Psoas muscle (tissue), 8 donors: ENCODE measurements around the gene ETV6. TPM values are rescaled to one million over a fixed set of nuclear protein-coding genes. Genes with fewer than 3 reads are reported as not detected.

Experiments
- ATAC-seq, 4 donors: fragments of 200-7000 bp; cut with Tn5 transposase; one replicate each; pipeline ENCODE4 v1.9.1; 2020; ENCODE audit warnings: moderate library complexity in 3 of 4, mild to moderate bottlenecking in 2 of 4
- DNase-seq, 2 donors: peaks; one replicate each; pipeline ENCODE4 v3.0.0-alpha.2; 2020
- H3K27ac ChIP-seq: fragments of 200-600 bp; one replicate; pipeline ENCODE4 v1.8.0; 2022
- H3K27me3 ChIP-seq, 3 donors: fragments of 200-600 bp in 1 of 3; one replicate each; pipeline versions ENCODE4 v1.6.1 to v1.8.0; 2013 to 2022; ENCODE audit warnings: low read length in 2 of 3, mild to moderate bottlenecking in 2 of 3, moderate library complexity in 1 of 3; ENCODE audit not compliant: insufficient read depth in 3 of 3
- H3K36me3 ChIP-seq, 2 donors: fragments of 200-600 bp in 1 of 2; one replicate each; pipeline versions ENCODE4 v1.6.1 to v1.8.0; 2013 to 2022; ENCODE audit warnings: low read depth in 1 of 2, mild to moderate bottlenecking in 1 of 2, moderate library complexity in 1 of 2; ENCODE audit not compliant: insufficient read depth in 1 of 2
- H3K4me1 ChIP-seq: fragments of 200-600 bp; one replicate; pipeline ENCODE4 v1.8.0; 2022
- H3K4me3 ChIP-seq: fragments of 200-600 bp; one replicate; pipeline ENCODE4 v1.8.0; 2022; ENCODE audit warnings: mild to moderate bottlenecking
- H3K9me3 ChIP-seq: fragments of 200-600 bp; one replicate; pipeline ENCODE4 v1.8.0; 2022
- WGBS, 3 donors: extraction: QIAGEN DNeasy Blood & Tissue Kit; methylation state at CpG; one replicate each; pipeline versions ENCODE4 v1.1.6 to v1.1.7; 2013; 5-methylcytosine and 5-hydroxymethylcytosine counted together
- intact Hi-C, 2 donors: fragments of 100-400 bp; cut with DNase I; formaldehyde crosslinking; loops; one replicate each; pipeline versions ENCODE4 v1.11.0 to v1.14.2; 2022
- polyA plus RNA-seq, 3 donors: library from polyadenylated mRNA; stranded (reverse); fragments of 200-250 nt; gene quantifications; one replicate each; pipeline ENCODE4 v1.2.3, GENCODE V29; 2013
- total RNA-seq, 4 donors: library from RNA; stranded (reverse); fragmentation: NEBNext Ultra II Directional in 2 of 4; extraction: Animal tissue kit (Norgen Biotek cat#: 25700) in 2 of 4; gene quantifications; one replicate each; pipeline versions ENCODE4 v1.2.1 to v1.2.4, GENCODE V29; 2021 to 2023
- TF ChIP-seq, protein P1 (sequence below): fragments of 200-600 bp; IDR thresholded peaks from one replicate; pipeline ENCODE4 v1.8.0; 2022; ENCODE audit warnings: antibody characterized with exemption
- donor health status: healthy with polysubstance abuse.
- donor health status: DM: no; HTN: no; CAD: no; lungs with moderate emphysema.
- donor health status: Bipolar disorder and iron deficiency.
- donor health status: healthy.
- donor health status: DM: yes; HTN: yes; CAD: no.
- donor health status: DM: no; HTN: no; CAD: no.
- donor health status: DM: no; HTN: no; CAD: no.
- donor health status: DM: yes; HTN: yes; CAD: no.

Gene ETV6
- total and polyA plus RNA-seq, 7 donors, result 2.8 to 22.9 (median 4.9) TPM

DNA sequence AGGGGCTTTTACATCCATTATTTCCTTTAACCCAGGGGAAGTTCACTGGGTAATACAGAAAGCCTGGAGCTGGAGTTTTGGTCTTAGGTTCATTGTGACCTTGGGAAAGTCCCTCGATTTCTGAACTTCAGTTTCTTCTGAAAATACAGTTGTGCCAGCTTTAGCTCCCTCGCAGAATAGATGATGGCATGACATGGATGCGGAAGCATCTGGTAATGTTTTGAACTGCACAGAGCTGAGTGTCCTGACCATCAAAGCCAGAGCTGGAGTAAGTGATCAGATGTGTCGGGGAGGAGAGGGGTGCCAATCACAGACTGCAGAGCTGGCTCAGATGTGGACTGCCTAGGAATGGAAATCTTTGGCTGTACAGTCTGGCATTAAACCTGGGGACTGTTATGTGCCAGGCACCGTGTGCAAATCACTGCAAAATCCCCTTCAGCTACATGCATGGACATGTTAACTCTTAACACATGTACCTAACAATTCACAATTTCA is 180.9 kb downstream of the ETV6 start:
- Histone ChIP-seq H3K9me3 (no peaks in the 10 kb centered on the region), H3K27me3 (no peaks in the 10 kb centered on the region), H3K27ac (no peak overlapping the region), H3K4me3 (no peak overlapping the region), H3K36me3 (no peaks in the 10 kb centered on the region), H3K4me1 (peaks cover 20% of the 10 kb centered on the region)
- intact Hi-C loops, result no loop called here
- WGBS, 3 donors, result 27 to 45% (median 31%) methylated on average over 5 of the region's 5 CpGs
- DNase-seq (no peak), ATAC-seq (no peak)
- TF ChIP-seq, protein P1, sequence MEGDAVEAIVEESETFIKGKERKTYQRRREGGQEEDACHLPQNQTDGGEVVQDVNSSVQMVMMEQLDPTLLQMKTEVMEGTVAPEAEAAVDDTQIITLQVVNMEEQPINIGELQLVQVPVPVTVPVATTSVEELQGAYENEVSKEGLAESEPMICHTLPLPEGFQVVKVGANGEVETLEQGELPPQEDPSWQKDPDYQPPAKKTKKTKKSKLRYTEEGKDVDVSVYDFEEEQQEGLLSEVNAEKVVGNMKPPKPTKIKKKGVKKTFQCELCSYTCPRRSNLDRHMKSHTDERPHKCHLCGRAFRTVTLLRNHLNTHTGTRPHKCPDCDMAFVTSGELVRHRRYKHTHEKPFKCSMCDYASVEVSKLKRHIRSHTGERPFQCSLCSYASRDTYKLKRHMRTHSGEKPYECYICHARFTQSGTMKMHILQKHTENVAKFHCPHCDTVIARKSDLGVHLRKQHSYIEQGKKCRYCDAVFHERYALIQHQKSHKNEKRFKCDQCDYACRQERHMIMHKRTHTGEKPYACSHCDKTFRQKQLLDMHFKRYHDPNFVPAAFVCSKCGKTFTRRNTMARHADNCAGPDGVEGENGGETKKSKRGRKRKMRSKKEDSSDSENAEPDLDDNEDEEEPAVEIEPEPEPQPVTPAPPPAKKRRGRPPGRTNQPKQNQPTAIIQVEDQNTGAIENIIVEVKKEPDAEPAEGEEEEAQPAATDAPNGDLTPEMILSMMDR, result no peak

DNA sequence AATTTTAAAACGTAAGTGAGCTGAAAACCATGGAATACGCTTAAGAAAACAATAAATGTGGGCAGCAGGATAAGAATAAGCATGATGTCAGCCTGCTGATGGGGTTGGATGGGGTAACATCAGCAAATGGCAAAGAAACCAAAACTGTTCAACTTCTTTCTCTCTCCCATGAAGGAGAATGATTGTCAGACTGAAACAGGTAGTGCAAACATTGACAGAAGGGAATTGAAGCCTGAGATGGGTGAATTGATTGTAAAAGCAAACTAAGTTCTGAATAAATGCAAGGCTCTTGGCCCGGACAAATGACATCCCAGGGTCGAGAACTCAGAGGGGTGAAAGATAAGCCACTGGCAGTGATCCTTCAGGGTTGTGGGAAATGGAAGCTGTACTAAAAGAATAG is 182.6 kb downstream of the ETV6 start:
- Histone ChIP-seq H3K4me3 (no peak overlapping the region), H3K27ac (no peak overlapping the region), H3K9me3 (no peaks in the 10 kb centered on the region), H3K4me1 (peaks cover 20% of the 10 kb centered on the region), H3K27me3 (no peaks in the 10 kb centered on the region), H3K36me3 (no peaks in the 10 kb centered on the region)
- TF ChIP-seq, protein P1, result no peak
- ATAC-seq, result no peak
- no peak for DNase-seq
- 80 to 93% (median 86%) methylated on average over 4 of the region's 4 CpGs for WGBS, 3 donors
- intact Hi-C loops, result no loop called here

DNA sequence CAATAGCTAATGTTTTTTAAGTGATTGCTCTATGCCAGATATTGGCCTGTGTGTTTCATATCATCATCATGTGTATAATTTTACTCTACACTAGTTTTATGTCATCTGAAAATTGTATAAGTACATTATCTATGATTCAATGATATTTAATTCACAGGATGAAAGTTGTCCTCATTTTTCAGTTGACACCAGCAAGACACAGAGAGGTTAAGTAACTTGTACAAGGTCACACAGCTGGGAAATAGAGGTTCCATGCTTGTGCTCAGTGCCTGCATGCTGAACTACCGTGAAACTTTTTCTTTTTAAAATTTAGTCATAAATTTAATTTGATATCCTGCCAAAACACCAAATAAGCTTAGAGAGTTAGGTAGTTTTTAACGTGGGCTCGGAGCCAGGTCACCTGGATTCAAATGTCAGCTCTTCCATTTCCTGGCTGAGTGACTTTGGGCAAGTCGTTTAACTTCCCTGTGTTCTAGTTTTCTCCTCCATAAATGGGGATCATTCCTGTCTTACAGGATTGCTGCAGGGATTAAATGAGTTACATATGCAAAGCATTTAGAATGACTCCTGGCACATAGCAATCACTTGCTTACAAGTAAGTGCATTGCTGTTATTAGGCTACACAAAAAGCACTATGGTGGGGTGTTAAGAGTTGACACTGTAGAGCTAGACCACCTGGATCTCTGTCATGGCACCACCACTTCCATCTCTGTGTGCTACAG is 183.9 kb downstream of the ETV6 start:
- no peak overlapping the region for H3K27ac ChIP-seq
- no peak for DNase-seq
- intact Hi-C loops, result no loop called here
- H3K4me3 ChIP-seq, result no peak overlapping the region
- no peaks in the 10 kb centered on the region for H3K36me3 ChIP-seq
- H3K27me3 ChIP-seq, result no peaks in the 10 kb centered on the region
- peaks cover 16% of the 10 kb centered on the region for H3K4me1 ChIP-seq
- TF ChIP-seq, protein P1, result no peak
- no peaks in the 10 kb centered on the region for H3K9me3 ChIP-seq
- ATAC-seq, result no peak
- WGBS, 3 donors, result 70 to 73% (median 71%) methylated on average over 4 of the region's 4 CpGs

DNA sequence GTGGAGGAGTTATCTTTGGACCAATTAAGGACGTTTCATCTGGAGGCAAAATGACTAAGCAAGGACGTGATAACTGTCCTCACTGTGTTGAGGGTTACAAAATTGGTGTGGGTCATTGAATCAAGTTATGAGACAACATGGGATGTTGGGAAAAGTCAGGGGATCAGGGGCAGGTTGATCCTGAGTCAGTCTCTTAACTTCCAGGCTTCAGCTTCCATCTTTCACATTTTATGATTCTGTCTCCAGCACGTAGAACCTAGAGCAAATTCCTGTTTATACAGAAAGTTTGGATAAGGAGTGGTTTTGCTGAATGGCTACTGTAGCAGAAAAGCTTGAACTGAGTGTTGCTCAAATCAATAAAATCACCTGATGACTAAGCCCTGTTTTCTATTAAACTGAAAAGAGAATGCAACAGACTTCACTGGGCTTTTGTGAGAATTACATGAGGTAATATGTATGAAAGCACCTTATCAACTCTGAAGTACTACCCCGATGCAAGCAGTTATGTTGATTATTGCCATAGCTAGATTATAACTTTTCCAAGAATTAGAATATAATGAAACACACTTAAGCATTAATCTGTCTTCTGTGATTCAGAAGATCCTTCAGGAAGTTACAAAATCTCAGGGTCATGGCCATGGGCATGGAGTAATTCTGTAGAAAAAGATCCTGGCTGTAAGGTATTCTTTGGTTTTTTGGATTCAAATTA is 184.8 kb downstream of the ETV6 start:
- Histone ChIP-seq H3K27me3 (no peaks in the 10 kb centered on the region), H3K4me3 (no peak overlapping the region), H3K36me3 (no peaks in the 10 kb centered on the region), H3K27ac (no peak overlapping the region), H3K4me1 (peaks cover 16% of the 10 kb centered on the region), H3K9me3 (no peaks in the 10 kb centered on the region)
- ATAC-seq (no peak), DNase-seq (no peak)
- intact Hi-C loops, result no loop called here
- TF ChIP-seq, protein P1, result no peak
- 84 to 89% (median 84%) methylated on average over 4 of the region's 4 CpGs for WGBS, 3 donors
